GM12864 (cell line): Measurements from ENCODE around the gene CNIH3.

Experiments
- DNase-seq: peaks from one replicate; pipeline ENCODE4 v3.0.0-alpha.2; 2011; ENCODE audit warnings: low read depth
- H3K4me3 ChIP-seq: 2 replicates; pipeline ENCODE4 v1.5.1; 2011; ENCODE audit warnings: mild to moderate bottlenecking, low read depth, low read length, control low read depth
- CTCF ChIP-seq: IDR thresholded peaks from 2 replicates; pipeline ENCODE4 v1.5.1; 2011; ENCODE audit warnings: low read depth, mild to moderate bottlenecking, moderate library complexity, low read length, control low read depth, inconsistent platforms; ENCODE audit errors: missing control alignments

Gene CNIH3

GRCh38 chr1:224724566-224724965 is 108.4 kb downstream of the CNIH3 start:
- DNase-seq, result no peak
- TF ChIP-seq CTCF, result no peak
- H3K4me3 ChIP-seq, result no peak overlapping the region

GRCh38 chr1:224726441-224727182 is 110.5 kb downstream of the CNIH3 start:
- H3K4me3 ChIP-seq, result no peak overlapping the region
- no peak for DNase-seq
- TF ChIP-seq CTCF, result no peak

- no peak for TF ChIP-seq CTCF
- DNase-seq, result no peak
- H3K4me3 ChIP-seq, result no peak overlapping the region
These were observed 111.5 kb downstream of the CNIH3 start for GRCh38 chr1:224727351-224728289.

GRCh38 chr1:224730540-224730939 is 114.4 kb downstream of the CNIH3 start:
- TF ChIP-seq CTCF, result no peak
- no peak overlapping the region for H3K4me3 ChIP-seq
- DNase-seq, result no peak

GRCh38 chr1:224730965-224731364 is 114.8 kb downstream of the CNIH3 start:
- H3K4me3 ChIP-seq, result no peak overlapping the region
- no peak for DNase-seq
- no peak for TF ChIP-seq CTCF

- no peak for TF ChIP-seq CTCF
- no peak for DNase-seq
These were observed 115.5 kb downstream of the CNIH3 start for GRCh38 chr1:224731633-224732032.

More at GRCh38 chr1:224731633-224732032, 115.5 kb downstream of the CNIH3 start:
- no peak overlapping the region for H3K4me3 ChIP-seq
